GM18499 (cell line): ENCODE results near the gene DNAL4.

ENCODE experiments used
- ATAC-seq: cut with Tn5 transposase; IDR thresholded peaks from one replicate; pipeline ENCODE4 v1.9.1; 2021; ENCODE audit warnings: moderate number of reproducible peaks; ENCODE audit not compliant: insufficient read depth, unreplicated experiment

DNAL4 gene

DNA sequence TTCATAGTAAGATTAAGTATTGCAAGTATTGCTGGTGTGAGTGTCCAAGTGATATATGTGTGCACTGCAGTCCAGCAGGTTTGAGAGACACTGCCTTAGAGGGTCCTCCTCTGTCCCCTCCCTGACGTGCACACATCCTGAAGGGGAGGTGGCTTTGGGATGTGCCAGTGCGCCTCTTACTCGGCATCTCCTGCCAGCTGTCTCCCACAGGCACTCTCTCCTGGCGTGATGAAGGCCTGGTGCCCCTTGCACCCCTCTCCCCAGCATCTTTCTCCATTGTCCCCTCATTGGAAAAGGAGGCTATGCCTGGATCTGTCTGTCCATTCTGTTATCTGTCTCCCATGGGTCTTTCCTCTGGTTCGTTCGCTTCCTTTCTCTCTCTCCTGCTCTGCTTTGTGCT, 64.0 kb downstream of the DNAL4 start:
- ATAC-seq: no peak

DNA sequence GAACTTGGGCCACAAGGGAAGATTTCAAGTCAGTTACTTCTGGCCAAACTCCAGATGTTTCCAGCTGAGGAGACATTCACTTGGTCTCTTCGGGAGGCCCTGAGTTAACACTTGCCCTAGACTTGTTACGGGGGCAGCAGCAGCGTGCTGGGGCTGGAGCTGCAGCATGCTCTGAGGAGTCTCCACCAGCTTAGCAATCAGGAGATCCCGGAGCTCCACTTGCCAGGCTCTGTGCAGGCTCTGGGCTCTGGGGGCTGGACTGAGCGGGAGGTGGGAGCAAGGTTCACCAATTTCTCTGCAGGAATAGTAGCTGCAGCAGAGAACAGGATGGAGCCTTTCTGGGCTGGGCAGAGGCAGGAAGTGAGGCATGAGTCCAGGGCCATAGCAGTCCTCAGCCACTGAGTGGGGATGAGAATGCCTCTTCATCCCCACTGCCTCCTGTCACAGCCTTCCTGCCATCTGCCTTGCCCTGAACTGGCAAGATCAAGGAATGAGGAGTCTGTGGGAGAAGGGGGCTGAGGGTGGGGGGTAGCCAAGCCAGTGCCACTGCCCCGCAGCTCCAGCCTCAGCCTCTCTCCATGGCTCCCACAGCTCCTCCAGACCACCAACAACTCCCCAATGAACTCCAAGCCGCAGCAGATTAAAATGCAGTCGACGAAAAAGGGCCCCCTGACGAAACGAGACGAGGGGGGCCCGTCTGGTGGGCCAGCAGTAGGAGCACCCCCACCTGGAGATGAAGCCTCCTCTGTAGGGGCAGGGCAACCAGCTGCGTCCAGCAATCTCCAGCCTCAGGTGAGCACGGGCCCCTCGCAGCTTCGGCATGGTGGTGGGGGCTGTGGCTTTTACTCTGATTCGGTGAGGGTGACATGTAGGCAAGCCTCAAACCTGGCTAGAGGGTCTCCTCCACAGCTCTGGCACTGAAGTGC, 64.8 kb downstream of the DNAL4 start:
- ATAC-seq: no peak
